ENCODE results near the gene UNC5C. TPM values are rescaled to one million over a fixed set of nuclear protein-coding genes. Genes with fewer than 3 reads are reported as not detected.

Gene UNC5C
- total RNA-seq, 2 experiments from 2014 or later, result not detected

GRCh38 chr4:95393821-95394220, 155.0 kb downstream of the UNC5C start:
- POLR2A ChIA-PET, result no interaction called here
- no peaks in the 10 kb centered on the region for H3K27me3 Mint-ChIP-seq
- H3K4me3 Mint-ChIP-seq, result no peak overlapping the region
- H3K4me1 Mint-ChIP-seq (ENCODE audit: low read depth), result no peaks in the 10 kb centered on the region
- ATAC-seq, result no peak
- no peak for DNase-seq
- intact Hi-C loops (cut with micrococcal nuclease), result no loop called here
- H3K9me3 Mint-ChIP-seq, result no peaks in the 10 kb centered on the region
- H3K36me3 Mint-ChIP-seq (ENCODE audit: low read depth), result no peaks in the 10 kb centered on the region
- H3K27ac Mint-ChIP-seq, result no peak overlapping the region
- TF ChIP-seq CTCF (IDR thresholded peaks at IDR 0.05), result no peak
- CTCF ChIA-PET, result no interaction called here

- Mint-ChIP-seq H3K4me1 (ENCODE audit: low read depth) (no peaks in the 10 kb centered on the region), H3K4me3 (no peak overlapping the region), H3K9me3 (no peaks in the 10 kb centered on the region), H3K27ac (no peak overlapping the region), H3K27me3 (no peaks in the 10 kb centered on the region), H3K36me3 (ENCODE audit: low read depth) (no peaks in the 10 kb centered on the region)
- intact Hi-C loops (cut with micrococcal nuclease), result no loop called here
- CTCF ChIA-PET, result no interaction called here
- no peak for ATAC-seq
- POLR2A ChIA-PET, result no interaction called here
- TF ChIP-seq CTCF (IDR thresholded peaks at IDR 0.05), result no peak
- no peak for DNase-seq
Observed at GRCh38 chr4:95388911-95389310, 159.9 kb downstream of the UNC5C start.

GRCh38 chr4:95387719-95388118, 161.1 kb downstream of the UNC5C start:
- Mint-ChIP-seq H3K4me1 (ENCODE audit: low read depth) (no peaks in the 10 kb centered on the region), H3K27me3 (no peaks in the 10 kb centered on the region), H3K9me3 (no peaks in the 10 kb centered on the region), H3K27ac (no peak overlapping the region), H3K4me3 (no peak overlapping the region), H3K36me3 (ENCODE audit: low read depth) (no peaks in the 10 kb centered on the region)
- CTCF ChIA-PET, result no interaction called here
- TF ChIP-seq CTCF (IDR thresholded peaks at IDR 0.05), result no peak
- POLR2A ChIA-PET, result no interaction called here
- no peak for DNase-seq
- ATAC-seq, result no peak
- intact Hi-C loops (cut with micrococcal nuclease), result no loop called here

GRCh38 chr4:95386410-95386809, 162.4 kb downstream of the UNC5C start:
- DNase-seq (no peak), ATAC-seq (no peak)
- no peak for TF ChIP-seq CTCF (IDR thresholded peaks at IDR 0.05)
- CTCF ChIA-PET, result no interaction called here
- Mint-ChIP-seq H3K27me3 (no peaks in the 10 kb centered on the region), H3K27ac (no peak overlapping the region), H3K36me3 (ENCODE audit: low read depth) (no peaks in the 10 kb centered on the region), H3K9me3 (no peaks in the 10 kb centered on the region), H3K4me3 (no peak overlapping the region), H3K4me1 (ENCODE audit: low read depth) (no peaks in the 10 kb centered on the region)
- intact Hi-C loops (cut with micrococcal nuclease), result no loop called here
- POLR2A ChIA-PET, result no interaction called here

DNA sequence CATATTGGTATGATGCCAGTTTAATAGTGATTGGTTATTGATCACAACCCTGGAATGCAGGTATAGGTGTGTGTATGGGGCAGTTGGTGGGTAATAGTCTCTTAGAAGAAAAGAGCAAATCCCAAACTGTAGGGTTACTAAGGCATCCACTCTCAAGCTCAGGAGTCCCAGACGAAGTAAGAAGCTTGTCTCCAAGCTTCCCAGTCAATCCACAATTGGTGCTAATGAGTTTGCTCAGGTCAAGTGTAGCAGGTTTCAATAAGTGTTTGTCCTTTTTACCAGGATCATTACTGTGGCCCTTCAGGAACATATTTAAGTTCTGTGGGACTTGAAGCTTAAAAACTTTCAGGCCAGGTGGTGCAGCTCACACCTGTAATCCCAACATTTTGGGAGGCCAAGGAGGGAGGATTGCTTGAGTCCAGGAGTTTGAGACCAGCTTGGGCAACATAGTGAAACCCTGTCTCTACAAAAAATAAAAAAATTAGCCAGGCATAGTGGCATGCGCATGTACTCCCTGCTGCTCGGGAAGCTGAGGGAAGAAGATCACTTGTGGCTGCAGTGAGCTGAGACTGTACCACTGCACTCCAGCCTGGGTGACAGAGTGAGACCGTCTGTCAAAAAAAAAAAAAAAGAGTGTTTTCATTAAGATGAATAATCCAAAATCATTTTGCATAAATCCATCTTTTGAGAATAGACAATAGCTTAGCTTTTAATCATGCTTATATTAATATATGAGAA, 166.8 kb downstream of the UNC5C start:
- ChIA-PET CTCF (no interaction called here), POLR2A (no interaction called here)
- Mint-ChIP-seq H3K36me3 (ENCODE audit: low read depth) (no peaks in the 10 kb centered on the region), H3K4me1 (ENCODE audit: low read depth) (no peaks in the 10 kb centered on the region), H3K4me3 (no peak overlapping the region), H3K9me3 (no peaks in the 10 kb centered on the region), H3K27ac (no peak overlapping the region), H3K27me3 (no peaks in the 10 kb centered on the region)
- intact Hi-C loops (cut with micrococcal nuclease), result no loop called here
- DNase-seq (no peak), ATAC-seq (no peak)
- no peak for TF ChIP-seq CTCF (IDR thresholded peaks at IDR 0.05)

Measured in activated CD8-positive, alpha-beta T cell treated with anti-CD3 and anti-CD28 coated beads for 36 hours (primary cell).